ENCODE results near the gene PRLR. TPM values are rescaled to one million over a fixed set of nuclear protein-coding genes. Genes with fewer than 3 reads are reported as not detected.

The PRLR gene
- total and polyA plus RNA-seq, 9 of the 15 experiments (the other 6 are each of a cell fraction or from before 2014, with no cell fraction given): 0.02 TPM; not detected in 8

- Histone ChIP-seq H3K4me3 (no peak overlapping the region), H3K4me2 (ENCODE audit: insufficient read depth, low read length) (no peak overlapping the region), H3K27ac (ENCODE audit: extremely low read depth, low read depth, low read length) (no peak overlapping the region), H3K27me3 (ENCODE audit: control insufficient read depth in 2 of 2, insufficient read depth in 2 of 2, low read length in 2 of 2) (no peaks in the 10 kb centered on the region; a peak in 1 of 5 replicates), H3K9ac (ENCODE audit: insufficient read depth in 1 of 2, low read depth in 2 of 2, low read length in 2 of 2) (no peak overlapping the region), H4K20me1 (replicated peaks; ENCODE audit: control insufficient read depth, insufficient read depth, low read length) (no peaks in the 10 kb centered on the region), H3K36me3 (ENCODE audit: control insufficient read depth, insufficient read depth, low read length) (no peaks in the 10 kb centered on the region), H3K79me2 (ENCODE audit: control insufficient read depth, insufficient read depth, low read length) (no peaks in the 10 kb centered on the region), H2AFZ (ENCODE audit: low read depth, low read length) (no peak overlapping the region), H3K9me1 (ENCODE audit: control insufficient read depth, insufficient read depth, low read length) (no peaks in the 10 kb centered on the region), H3K4me1 (replicated peaks in 1 of 2; ENCODE audit: control insufficient read depth in 2 of 2, insufficient read depth in 2 of 2, low read length in 2 of 2) (no peaks in the 10 kb centered on the region), H3K9me3 (replicated peaks; ENCODE audit: control insufficient read depth, insufficient read depth, low read depth, low read length) (no peaks in the 10 kb centered on the region)
- POLR2A ChIA-PET: no interaction called here
- TF ChIP-seq NCOA4 (IDR thresholded peaks at IDR 0.05; ENCODE audit: partially characterized antibody) (no peak), SIN3B (IDR thresholded peaks at IDR 0.05; ENCODE audit: low read depth) (no peak), RBM17 (IDR thresholded peaks at IDR 0.05; ENCODE audit: borderline replicate concordance, low read depth, low read length) (no peak), ZNF778 (CRISPR knock-in tag; IDR thresholded peaks at IDR 0.05) (no peak), STAT5B (CRISPR knock-in tag; IDR thresholded peaks at IDR 0.05) (no peak), ZNF124 (CRISPR knock-in tag; IDR thresholded peaks at IDR 0.05) (no peak), ZNF586 (CRISPR knock-in tag; conservative IDR thresholded peaks at IDR 0.05) (no peak), SRF (CRISPR knock-in tag; IDR thresholded peaks at IDR 0.05) (no peak), NFATC3 (IDR thresholded peaks at IDR 0.05) (no peak), USF2 (CRISPR knock-in tag; IDR thresholded peaks at IDR 0.05) (no peak), NFIC (IDR thresholded peaks at IDR 0.05) (no peak), BCL6 (CRISPR knock-in tag; IDR thresholded peaks at IDR 0.05) (no peak), MED1 (CRISPR knock-in tag; IDR thresholded peaks at IDR 0.05; ENCODE audit: borderline replicate concordance) (no peak), ZBTB8A (IDR thresholded peaks at IDR 0.05; ENCODE audit: partially characterized antibody) (no peak), KLF13 (tag; IDR thresholded peaks at IDR 0.05; ENCODE audit: borderline replicate concordance, low read depth) (no peak), THRB (CRISPR knock-in tag; conservative IDR thresholded peaks at IDR 0.05) (no peak), XRCC4 (IDR thresholded peaks at IDR 0.05; ENCODE audit: extremely low read depth, insufficient read depth, insufficient read length) (no peak), ERF (CRISPR knock-in tag; IDR thresholded peaks at IDR 0.05) (no peak)
- in situ Hi-C loops (cut with MboI): no loop called here
- intact Hi-C loops (cut with micrococcal nuclease): no loop called here
- no TSS peak for BruUV-seq (replicated peaks)
- FAIRE-seq (peak; percentile 19), ATAC-seq (no peak), DNase-seq (ENCODE audit: extremely low read depth in 1 of 4, low spot score in 3 of 4) (no peak)
- CTCF ChIA-PET (ENCODE audit: low intra/inter-chr PET ratio): no interaction called here
- under 1% methylated on average over 7 of the region's 7 CpGs for WGBS (ENCODE audit: insufficient coverage, low coverage, missing lambda C conversion rate)
Observed at GRCh38 chr5:35161652-35162273, 68.5 kb downstream of the PRLR start.

Data from K562 (cell line).